Right hindlimb (tissue), 1 donor: ENCODE measurements around the gene ZNF586.
A peak's percentile ranks its signal among the peaks of the same experiment; 100 is the strongest.
"Not testable (repeated sequence)": the region's sequence is repeated elsewhere in the genome, so short reads cannot be mapped to it uniquely, and the experiment has no call there.

Experiments used
- DNase-seq: peaks from one replicate; pipeline ENCODE4 v3.0.0-alpha.2; 2018

The ZNF586 gene

DNA sequence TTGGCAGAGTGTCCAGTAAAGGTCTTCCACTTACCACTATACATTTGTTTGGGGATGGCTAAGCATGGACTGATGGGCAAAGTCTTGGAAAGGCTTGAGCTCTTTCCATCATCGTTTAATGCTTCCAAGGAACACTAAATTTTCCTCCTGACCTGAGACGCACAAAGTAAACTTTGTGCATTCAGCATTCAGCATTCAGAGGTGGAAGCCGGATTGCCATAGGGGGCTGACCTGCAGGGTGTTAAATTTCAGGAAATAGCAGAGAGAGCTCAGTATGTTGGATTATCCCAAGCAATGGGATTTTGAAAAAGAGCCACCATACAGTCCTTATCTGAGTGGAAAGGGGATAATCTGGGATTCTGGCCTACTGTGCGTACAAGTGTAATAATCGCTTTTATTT is 31.2 kb downstream of the ZNF586 start:
- no peak for DNase-seq

DNA sequence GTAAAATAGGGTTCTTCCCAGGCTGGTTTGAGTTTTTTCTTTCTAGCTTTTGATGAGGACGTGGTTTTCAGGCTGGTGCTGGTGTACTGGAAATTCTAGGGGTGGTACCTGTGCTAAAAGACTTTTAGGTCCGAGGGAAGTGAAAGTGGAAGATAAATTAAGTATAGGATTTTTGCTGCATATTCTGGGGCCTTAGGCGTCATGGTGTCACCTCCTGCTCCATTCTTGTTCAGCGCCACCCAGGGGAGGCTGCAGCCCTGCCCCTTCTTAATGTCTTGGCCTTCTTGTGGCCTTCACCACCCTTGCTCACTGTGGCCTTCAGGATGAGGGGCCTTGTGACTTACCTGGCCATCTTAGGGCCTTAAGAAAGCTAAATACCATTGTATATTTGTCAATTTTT is 32.8 kb downstream of the ZNF586 start:
- DNase-seq = no peak

DNA sequence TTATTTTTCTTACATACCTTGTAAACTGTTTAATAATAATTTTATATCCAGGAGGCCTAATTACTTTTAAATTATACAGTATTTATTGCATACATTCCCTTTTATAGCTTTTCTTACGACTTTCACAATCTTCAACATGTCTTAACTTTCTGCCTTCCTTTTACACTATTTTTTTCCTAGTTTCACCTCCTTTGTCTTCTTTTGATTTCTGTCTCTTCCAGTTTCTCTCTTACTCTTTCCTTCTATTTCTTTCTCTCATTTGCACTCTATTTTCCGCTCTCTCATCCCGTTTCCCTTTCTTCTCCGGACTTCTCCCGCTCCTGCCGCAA is 33.8 kb downstream of the ZNF586 start:
- no peak for DNase-seq

DNA sequence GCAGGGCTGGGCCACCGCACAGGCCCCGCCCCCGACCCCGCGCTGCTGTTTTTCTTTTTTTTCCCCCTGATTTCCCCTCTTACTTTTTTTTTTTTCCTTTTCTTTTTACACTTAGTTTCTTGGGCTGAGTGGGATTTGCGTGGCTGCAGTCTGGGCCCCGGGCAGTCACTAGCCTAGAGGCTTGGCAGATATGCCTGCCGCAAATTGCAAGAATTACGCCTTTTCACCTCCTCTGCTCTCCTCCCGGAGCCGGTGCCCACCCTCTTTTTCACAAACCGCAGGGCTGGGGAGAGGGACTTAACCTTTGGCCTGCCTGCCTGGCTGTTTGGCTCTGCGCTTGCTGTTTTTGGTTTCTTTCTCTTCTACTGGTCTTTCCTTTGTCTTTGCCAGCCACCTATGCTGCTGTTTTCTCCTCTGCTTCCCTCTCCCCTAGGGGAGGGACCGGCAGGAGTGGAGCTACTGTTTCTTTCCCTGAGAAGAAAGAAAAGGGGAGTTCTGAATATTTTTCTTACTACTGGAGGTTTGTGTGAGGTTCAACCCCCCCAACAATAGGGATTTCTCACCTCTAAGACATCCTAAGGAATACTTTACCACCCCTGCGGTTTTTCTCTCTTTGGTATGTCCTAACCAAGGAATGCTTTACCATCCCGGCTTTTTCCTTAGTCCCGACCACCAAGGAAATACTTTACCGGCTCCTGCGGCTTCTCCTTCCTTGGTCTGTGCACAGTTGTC is 34.3 kb downstream of the ZNF586 start:
- DNase-seq = peak; percentile 56

DNA sequence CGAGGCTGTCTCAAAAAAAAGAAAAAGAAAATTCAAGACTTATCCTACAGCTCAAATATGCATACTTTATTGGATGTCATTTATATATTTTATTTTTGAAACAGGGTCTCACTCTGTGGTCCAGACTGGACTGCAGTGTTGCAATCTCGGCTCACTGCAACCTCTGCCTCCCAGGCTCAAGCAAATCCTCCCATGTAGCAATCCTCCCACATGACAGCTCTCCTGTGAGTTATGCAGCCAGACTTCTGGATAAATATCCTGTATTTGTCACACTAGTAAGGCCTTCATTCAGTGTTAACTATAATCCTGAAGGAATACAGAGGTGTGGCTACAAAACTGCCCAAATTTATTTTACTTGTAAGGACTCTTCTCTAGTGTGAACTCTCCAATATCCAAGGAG is 38.1 kb downstream of the ZNF586 start:
- DNase-seq = no peak

DNA sequence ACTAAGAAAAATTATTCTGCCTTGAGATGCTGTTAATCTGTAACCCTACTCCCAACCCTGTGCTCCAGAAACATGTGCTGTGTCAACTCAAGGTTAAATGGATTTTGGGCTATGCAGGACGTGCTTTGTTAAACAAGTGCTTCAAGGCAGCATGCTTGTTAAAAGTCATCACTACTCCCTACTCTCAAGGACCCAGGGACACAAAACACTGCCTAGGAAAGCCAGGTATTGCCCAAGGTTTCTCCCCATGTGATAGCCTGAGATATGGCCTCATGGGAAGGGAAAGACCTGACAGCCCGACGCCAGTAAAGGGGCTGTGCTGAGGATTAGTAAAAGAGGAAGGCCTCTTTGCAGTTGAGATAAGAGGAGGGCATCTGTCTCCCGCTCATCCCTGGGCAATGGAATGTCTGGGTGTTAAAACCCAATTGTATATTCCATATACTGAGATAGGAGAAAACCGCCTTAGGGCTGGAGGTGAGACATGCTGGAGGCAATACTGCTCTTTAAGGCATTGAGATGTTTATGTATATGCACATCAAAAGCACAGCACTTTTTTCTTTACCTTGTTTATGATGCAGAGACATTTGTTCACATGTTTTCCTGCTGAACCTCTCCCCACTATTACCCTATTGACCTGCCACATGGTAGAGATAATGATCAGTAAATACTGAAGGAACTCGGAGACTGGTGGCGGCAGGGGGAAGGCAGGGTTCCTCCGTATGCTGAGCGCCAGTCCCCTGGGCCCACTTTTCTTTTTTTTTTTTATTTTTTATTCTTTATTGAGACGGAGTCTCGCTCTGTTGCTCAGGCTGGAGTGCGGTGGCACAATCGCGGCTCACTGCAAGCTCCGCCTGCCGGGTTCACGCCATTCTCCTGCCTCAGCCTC is 41.2 kb downstream of the ZNF586 start:
- DNase-seq = not testable (repeated sequence)

DNA sequence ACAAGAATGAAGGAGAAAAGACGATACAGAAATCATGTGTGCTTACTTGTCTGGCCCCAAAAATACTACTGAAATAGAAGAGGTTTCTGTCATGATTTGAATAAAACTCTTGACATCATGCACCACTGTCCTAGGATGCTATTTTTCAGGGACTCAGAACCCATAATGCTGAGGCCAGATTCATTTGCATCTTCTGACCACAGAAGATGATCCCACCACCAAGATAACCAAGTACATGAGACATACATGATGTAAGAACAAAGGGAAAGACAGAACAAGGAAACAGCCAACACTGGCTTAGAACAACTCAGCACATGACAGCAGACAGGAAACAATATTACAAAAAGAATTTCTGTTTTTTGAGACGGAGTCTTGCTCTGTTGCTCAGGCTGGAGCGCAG is 42.8 kb downstream of the ZNF586 start:
- DNase-seq = no peak

DNA sequence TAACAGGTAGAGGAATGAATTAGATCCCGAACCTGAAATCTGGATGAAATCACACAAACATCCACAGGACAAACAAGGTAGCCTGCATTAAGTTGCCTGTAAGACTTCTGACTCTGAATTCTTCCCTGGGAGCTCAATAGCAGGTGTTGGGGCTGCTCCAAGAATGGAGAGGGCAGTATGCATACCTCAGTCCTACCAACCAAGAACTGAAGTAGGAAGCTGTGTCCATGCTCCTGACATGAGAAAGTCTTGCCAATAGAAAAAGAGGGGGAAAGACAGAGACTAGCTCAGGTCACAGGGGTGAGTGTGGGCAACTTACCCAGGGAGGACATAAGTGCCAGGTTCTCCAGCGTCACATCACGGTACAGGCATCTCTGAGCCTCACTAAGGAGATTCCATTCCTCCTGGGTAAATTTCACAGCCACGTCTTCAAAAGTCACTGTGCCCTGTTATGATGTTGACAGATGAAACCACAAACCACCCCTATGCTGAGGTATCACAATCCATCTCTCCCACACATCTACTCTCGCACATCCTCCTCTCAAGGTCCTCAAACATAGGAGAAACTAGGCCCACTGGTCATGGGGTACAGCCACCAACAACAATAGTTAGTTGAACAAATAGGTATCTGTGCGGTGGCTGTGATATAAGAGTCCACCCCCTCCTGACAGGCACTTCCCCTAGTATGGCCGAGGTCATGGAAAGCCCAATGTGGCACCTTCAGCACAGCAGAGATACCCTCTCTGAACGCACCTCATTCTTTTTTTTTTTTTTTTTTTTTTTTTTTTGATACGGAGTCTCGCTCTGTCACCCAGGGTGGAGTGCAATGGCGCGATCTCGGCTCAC is 43.7 kb downstream of the ZNF586 start:
- DNase-seq = not testable (repeated sequence)

DNA sequence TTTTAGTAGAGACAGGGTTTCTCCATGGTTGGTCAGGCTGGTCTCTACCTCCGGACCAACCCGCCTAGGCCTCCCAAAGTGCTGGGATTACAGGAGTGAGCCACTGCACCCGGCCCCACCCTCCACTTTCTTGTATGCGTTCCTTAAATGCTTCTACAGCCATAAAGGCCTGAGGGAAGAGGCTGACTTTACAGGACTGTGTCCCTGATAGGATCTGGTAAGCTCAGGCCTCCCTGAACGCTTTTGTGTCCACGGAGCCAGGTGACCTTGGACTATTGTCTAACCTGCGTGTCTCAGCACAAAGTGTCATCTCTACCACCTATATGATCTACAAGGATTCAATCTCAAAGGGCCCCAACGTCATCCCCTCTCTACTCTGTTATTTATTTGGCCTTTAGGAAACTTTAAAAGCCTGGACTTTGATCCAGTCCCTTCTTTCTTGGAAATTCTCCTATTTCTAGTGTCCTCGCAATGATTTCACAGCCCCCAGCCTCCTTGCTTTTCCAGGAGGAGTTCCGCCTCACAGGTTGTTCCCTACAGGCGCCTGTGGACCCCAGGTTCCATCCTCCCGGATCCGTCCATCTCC is 44.5 kb downstream of the ZNF586 start:
- peak; percentile 25 for DNase-seq

DNA sequence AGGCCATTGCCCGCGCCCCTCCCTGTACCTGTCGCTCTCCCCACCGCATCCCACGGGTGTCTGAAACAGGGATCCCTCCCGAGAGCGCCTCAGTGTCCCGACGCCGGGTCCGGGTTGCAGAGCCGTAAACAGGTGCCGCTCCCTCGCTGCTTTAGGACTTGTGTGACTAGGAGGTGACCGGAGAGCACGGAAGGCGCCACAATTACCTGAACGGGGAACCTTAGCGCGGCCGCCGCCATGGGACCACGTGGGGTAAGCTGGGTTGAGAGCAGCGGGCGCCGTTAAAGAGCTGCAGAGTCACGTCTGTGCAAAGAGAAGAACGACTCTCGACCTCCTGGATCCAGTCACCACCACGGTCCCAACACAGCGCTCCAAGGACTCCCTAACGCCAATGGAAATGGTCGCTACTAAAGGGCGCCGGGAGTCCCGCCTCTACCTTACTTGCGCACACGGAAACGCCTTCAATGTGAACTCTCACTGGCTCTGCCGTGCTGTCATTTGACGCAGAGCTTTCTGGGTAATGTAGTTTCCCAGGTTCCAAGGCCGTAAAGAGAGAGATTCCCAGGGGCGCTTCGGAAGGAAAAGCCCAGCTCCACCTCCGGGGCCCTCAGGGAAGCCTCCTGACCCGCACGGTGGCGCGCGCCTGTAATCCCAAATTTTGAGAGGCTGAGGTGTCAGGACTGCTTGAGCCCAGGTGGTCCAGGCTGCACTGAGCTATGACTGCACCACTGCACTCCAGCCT is 45.2 kb downstream of the ZNF586 start, which contains the start of gene ZNF552:
Gene ZNF552 (minus strand): TSS at position 409 of the 742 bp plus-strand sequence. CDS start 170 bp downstream, at position 239.
- peak; percentile 90 for DNase-seq

DNA sequence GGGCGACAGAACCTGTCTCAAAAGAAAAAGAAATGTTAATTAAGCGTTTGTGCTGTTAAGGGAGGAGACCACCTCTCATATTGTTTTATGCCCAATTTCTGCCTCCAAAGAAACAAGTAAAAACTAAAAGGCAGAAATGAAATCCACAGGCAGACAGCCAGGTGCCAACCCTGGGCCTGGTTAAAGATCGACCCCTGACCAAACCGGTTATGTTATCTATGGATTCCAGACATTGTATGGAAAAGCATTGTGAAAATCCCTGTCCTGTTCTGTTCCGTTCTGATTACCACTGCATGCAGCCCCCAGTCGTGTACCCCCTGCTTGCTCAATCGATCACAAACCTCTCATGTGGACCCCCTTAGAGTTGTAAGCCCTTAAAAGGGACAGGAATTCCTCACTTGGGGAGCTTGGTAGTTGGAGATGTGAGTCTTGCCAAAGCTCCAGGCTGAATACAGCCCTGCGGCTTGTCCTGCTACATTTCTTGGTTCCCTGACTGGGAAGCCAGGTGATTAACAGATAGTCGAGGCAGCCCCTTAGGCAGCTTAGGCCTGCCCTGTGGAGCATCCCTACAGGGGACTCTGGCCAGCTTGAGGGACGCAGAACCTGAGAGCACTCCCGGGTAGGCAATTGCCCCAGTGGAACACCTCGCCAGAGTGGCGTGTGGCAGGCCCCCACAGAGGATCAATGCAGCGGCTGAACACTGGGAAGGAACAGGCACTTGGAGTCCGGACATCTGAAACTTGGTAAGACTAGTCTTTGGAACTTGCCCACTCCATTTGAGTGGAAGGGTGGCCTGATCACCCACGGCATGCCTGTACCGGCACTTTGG is 46.0 kb downstream of the ZNF586 start:
- DNase-seq = no peak

DNA sequence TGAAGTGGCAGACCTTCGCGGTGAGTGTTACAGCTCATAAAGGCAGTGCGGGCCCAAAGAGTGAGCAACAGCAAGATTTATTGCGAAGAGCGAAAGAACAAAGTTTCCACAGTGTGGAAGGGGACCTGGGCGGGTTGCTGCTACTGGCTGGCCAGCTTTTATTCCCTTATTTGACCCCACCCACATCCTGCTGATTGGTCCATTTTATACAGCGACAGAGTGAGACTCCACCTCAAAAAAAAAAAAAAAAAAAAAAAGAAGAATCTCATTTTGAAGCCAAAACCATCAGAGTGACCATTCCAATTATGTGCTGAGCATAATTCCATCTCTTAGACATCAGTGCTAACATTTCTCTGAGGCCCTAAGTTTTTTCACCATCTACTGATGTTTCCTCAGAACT is 47.2 kb downstream of the ZNF586 start:
- no peak for DNase-seq

DNA sequence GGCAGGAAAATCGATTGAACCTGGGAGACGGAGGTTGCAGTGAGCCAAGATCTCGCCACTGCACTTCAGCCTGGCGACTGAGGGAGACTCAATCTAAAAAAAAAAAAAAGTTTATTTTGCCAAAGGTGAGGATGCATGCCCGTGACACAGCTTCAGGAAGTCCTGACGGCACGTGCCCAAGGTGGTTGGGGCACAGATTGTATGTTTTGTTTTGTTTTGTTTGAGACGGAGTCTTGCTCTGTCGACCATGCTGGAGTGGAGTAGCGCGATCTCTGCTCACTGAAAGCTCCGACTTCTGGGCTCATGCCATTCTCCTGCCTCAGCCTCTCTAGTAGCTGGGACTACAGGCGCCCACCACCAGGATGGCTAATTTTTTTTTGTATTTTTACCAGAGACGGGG is 48.5 kb downstream of the ZNF586 start:
- DNase-seq = no peak

DNA sequence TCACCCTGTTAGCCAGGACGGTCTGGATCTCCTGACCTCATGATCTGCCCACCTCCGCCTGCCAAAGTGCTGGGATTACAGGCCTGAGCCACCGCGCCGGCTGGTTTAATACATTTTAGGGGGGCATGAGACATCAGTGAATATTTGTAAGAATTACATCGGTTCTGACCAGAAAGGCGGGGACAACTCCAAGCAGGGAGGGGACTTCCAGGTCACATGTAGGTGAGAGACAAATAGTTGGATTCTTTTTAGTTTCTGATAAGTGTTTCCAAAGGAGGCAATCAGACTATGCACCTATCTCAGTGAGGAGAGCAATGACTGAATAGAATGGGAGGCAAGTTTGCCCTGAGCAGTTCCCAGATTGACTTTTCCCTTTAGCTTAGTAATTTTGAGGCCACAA is 48.9 kb downstream of the ZNF586 start:
- no peak for DNase-seq

DNA sequence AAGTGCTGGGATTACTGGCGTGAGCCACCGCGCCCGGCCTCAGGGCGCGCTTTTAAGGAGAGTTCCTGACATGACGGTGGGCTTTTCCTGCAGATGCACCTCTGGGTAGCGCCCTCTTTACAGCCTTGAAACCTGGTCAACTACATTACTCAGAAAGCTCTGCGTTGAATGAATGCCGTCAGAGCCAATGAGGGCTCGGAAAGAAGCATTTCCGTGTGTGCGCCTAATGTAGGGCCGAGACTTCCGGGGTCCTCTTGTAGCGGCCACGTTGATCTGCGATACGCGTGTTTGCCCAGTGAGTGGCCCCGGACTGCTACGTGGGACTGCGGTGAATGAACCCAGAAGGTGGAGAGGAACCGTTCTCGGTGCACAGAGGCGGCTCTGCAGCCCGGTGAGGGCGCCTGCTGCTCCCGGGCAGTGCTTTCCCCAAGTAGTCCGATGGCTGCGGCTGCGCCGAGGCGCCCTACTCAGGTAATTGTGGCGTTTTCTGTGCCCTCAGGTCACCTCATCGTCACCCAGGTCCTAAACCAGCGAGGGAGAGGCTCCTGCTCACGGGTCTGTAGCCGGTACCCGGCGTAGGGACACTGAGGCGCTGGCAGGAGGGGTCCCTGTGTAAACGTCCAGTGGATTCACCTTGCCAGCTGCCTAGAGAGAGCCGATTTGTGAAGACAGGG is 50.1 kb downstream of the ZNF586 start:
- DNase-seq = peak; percentile 91

DNA sequence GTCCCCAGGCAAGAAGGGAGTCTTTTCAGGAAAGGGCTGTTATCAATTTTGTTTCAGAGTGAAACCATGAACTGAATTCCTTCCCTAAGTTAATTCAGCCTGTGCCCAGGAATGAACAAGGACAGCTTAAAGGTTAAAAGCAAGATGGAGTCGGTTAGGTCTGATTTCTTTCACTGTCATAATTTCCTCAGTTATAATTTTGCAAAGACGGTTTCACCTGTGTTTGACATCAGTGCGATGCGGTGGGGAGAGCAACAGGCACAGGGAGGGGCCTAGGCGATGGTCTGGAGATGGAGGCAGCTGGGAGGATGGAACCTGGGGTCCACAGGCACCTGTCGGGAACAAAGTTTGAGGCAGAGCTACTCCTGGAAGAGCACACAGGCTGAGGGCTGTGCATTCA is 51.1 kb downstream of the ZNF586 start:
- no peak for DNase-seq

DNA sequence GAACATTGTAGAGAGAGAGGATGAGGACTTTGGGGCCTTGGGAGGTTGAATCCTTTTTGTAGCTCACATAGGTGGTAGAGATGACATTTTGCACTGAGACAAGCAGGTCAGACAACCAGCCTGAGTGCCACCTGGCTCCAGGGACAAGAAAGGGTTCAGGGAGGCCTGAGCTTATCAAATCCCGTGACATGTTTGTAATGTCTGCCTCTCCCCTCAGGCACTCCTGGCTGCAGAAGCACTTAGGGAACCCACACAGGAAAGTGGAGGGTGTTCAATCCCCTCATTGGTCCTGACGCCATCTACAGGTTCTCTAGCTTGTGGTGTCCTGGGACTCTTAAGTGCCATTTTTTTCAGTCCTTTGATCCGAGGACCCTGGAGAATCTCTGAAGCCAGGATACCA is 51.6 kb downstream of the ZNF586 start:
- DNase-seq = not testable (repeated sequence)

DNA sequence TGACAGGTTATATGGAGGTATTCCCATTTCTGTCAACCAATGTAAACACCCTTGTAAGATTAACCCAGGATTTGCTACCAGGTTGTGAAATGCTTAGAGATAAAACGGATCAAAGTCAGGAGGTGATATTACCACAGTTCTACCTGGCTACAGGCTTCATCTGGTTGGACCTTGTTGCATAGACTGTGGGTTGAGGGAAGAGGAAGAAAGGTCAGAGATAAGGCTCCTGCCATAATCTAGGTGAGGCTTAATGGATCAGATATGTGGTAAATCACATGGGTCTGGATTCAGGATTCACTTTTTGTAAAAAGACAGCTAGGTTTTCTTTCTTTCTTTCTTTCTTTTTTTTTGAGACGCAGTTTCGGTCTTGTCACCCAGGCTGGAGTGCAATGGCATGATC is 52.0 kb downstream of the ZNF586 start:
- DNase-seq = not testable (repeated sequence)

DNA sequence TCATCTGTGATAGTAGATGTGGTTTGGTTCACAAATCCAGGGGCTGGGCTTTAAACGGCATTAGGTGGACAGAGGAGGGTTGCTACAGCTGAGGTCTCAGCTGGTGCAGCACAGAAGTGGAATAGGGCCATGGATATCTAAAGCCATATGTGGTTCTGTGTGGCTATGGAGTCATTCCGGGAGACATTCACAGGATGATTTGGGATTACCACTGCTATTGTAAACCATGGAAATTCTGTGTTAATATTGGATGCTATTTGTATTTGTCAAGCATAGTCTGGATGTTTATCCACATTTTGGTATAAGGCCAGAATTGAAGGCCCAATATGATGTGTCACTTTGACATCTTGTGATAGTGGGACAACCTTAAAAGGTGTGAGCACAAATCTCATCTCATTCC is 53.7 kb downstream of the ZNF586 start:
- not testable (repeated sequence) for DNase-seq

DNA sequence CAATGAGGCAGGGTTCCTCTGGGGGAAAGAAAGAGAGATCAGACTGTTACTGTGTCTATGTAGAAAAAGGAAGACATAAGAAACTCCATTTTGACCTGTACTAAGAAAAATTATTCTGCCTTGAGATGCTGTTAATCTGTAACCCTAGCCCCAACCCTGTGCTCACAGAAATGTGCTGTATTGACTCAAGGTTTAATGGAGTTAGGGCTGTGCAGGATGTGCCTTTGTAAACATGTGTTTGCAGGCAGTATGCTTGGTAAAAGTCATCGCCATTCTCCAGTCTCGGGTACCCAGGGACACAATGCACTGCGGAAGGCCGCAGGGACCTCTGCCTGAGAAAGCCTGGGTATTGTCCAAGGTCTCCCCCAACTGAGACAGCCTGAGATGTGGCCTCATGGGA is 54.1 kb downstream of the ZNF586 start:
- not testable (repeated sequence) for DNase-seq

DNA sequence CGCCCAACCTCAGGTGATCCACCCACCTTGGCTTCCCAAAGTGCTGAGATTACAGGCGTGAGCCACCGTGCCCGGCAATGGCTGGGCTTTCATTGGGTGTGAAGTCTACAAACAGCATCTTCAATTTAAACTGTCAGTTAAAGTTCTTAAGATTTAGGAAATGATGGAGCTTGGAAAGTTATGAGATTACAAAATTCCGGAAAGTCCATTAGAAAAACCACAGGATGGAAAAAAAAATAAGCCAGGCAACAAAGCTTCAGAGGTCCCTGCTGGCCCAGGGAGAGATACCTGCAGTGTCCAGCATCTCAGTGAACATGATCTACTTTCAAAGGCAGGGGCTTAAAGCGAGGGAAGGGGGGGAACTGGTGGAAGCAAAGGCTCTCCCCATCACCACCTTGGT is 56.0 kb downstream of the ZNF586 start:
- no peak for DNase-seq
